Mononuclear cell (primary cell): ENCODE measurements around the gene ANLN. TPM values are rescaled to one million over a fixed set of nuclear protein-coding genes. Genes with fewer than 3 reads are reported as not detected.

Source experiments
- H3K27me3 ChIP-seq: 2 replicates; pipeline ENCODE4 v1.6.0; 2011; ENCODE audit warnings: low read length, control low read depth; ENCODE audit not compliant: insufficient read depth
- H3K4me1 ChIP-seq: 2 replicates; pipeline ENCODE4 v1.5.1; 2011; ENCODE audit warnings: mild to moderate bottlenecking, low read length, control low read depth; ENCODE audit not compliant: insufficient read depth
- H3K4me3 ChIP-seq: 2 replicates; pipeline ENCODE4 v1.5.1; 2011; ENCODE audit warnings: mild to moderate bottlenecking, low read length, moderate library complexity
- H3K9me3 ChIP-seq: 2 replicates; pipeline ENCODE4 v1.5.1; 2011; ENCODE audit warnings: low read depth, mild to moderate bottlenecking, control low read depth, low read length
- total RNA-seq: library from RNA; depleted of rRNA; stranded (reverse); fragments of >200 nt; gene quantifications from one replicate; pipeline ENCODE4 v1.2.3, GENCODE V29; 2012

The ANLN gene
- total RNA-seq, 1 donor = 3.7 TPM

DNA sequence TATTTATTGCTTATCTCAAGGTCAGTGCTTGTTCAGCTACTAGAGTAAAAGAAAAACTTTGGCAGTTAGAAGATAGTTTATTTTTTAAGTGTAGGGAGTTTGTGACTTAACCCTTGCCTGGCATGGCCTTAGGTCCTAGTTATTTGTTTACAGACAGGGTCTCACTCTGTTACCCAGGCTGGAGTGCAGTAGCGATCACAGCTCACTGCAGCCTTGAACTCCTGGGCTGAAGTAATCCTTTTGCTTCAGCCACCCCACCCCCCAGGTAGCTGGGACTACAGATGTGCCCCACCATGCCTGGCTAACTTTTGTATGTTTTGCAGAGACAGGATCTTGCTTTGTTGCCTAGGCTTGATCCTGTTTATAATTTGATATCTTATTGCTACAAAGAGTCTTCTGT, 4.2 kb downstream of the ANLN start:
- Histone ChIP-seq H3K4me3 (no peak overlapping the region), H3K4me1 (peaks cover 30% of the 10 kb centered on the region), H3K27me3 (no peaks in the 10 kb centered on the region), H3K9me3 (no peaks in the 10 kb centered on the region)

DNA sequence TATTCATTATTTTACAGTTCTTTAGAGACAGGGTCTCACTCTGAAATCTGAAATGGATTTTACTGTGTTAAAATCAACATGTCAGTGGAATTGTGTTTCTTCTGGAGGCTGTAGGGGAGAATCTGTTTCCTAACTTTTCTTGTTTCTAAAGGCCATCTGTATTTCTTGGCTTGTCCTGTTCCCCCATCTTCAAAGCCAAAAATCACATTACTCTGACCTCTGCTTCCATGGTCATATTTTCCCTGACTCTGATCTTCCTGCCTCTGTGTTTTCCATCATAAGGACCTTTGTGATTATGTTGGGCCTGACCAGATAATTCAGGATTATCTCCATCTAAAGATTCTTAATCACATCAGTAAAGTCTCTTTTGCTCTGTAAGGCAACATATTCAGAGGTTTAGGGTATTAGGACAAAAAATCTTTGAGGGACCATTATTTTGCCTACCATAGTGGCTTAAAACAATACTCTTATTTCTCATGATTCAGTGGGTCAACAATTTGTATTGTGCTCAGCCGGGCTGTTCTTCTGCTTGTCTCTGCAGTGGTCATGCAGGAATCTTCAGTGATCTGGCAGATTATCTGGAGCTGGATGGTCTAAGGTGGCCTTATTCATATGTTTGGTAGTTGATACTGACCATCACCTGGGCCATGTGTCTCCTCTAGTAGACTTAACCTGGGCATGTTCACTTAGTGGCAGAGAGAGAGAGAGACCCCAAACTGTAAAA, 5.7 kb downstream of the ANLN start:
- H3K9me3 ChIP-seq = no peaks in the 10 kb centered on the region
- no peak overlapping the region for H3K4me3 ChIP-seq
- H3K27me3 ChIP-seq = no peaks in the 10 kb centered on the region
- H3K4me1 ChIP-seq = peaks cover 24% of the 10 kb centered on the region

DNA sequence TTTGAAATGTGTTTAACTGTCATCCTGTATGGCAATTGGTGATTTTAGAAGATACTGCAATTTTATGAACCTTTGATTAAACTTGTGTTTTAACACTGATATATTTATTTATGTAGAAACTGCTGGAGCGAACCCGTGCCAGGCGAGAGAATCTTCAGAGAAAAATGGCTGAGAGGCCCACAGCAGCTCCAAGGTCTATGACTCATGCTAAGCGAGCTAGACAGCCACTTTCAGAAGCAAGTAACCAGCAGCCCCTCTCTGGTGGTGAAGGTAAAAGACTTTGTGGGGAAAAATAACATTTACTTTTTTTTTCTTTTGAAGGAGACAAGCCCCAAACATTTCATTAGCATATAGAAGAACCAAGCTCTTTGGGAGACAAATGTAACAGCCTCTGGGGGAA, 6.5 kb downstream of the ANLN start:
- Histone ChIP-seq H3K9me3 (no peaks in the 10 kb centered on the region), H3K4me3 (no peak overlapping the region), H3K4me1 (peaks cover 19% of the 10 kb centered on the region), H3K27me3 (no peaks in the 10 kb centered on the region)

DNA sequence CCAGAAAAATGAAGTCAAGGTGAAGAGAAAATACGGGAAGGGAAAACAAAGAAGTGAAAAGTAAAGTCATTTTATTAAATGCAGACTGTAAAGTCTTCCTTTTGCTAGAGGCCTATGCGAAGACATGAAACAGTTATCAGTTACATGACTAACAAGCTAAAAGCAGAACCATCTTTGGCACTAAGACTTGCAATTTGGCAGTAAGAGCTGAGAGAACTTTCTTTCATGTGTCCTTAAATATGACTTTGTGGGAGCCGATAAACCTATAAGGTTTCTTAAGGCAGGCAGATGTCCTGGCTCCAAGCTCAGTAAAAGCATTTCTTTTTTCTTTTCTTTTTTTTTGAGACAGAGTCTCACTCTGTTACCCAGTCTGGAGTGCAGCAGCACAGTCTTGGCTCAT, 10.4 kb downstream of the ANLN start:
- Histone ChIP-seq H3K27me3 (no peaks in the 10 kb centered on the region), H3K4me3 (no peak overlapping the region), H3K4me1 (no peaks in the 10 kb centered on the region), H3K9me3 (no peaks in the 10 kb centered on the region)

DNA sequence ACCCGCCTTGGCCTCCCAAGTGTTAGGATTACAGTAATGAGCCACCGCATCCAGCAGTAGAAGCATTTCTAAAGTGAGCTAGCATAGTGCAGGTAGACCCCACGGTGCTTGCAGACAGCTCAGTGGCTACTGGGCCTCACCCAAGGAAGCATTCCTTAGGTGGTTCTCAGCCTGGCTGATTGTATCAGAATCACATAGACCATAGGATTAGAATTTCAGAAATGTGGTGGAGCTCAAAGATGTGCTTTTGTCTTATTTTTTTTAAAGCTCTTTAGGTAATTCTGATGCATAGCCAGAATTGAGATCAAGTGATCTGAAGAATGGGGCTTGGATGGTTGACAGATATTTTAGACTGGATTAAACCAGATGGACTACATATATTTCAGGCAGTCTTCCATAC, 10.9 kb downstream of the ANLN start:
- Histone ChIP-seq H3K4me3 (no peak overlapping the region), H3K4me1 (no peaks in the 10 kb centered on the region), H3K9me3 (no peaks in the 10 kb centered on the region), H3K27me3 (no peaks in the 10 kb centered on the region)

DNA sequence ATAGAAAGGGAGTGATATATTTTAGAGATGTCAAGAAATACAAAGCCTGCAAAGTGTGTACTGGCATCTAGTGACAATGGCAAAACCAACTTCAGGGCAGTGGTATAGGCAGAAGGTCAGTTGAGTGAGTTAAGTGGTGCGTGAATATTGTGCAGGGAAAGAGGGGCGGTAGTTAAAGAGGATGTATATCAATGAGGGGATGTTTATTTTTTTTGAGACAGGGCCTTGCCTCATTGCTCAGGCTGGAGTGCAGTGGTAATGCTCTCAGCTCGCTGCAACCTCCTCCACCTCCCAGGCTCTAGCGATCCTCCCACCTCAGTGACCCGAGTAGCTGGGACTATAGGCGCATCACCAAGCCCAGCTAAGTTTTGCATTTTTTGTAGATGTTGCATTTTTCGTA, 13.8 kb downstream of the ANLN start:
- Histone ChIP-seq H3K4me1 (no peaks in the 10 kb centered on the region), H3K4me3 (no peak overlapping the region), H3K9me3 (no peaks in the 10 kb centered on the region), H3K27me3 (no peaks in the 10 kb centered on the region)

DNA sequence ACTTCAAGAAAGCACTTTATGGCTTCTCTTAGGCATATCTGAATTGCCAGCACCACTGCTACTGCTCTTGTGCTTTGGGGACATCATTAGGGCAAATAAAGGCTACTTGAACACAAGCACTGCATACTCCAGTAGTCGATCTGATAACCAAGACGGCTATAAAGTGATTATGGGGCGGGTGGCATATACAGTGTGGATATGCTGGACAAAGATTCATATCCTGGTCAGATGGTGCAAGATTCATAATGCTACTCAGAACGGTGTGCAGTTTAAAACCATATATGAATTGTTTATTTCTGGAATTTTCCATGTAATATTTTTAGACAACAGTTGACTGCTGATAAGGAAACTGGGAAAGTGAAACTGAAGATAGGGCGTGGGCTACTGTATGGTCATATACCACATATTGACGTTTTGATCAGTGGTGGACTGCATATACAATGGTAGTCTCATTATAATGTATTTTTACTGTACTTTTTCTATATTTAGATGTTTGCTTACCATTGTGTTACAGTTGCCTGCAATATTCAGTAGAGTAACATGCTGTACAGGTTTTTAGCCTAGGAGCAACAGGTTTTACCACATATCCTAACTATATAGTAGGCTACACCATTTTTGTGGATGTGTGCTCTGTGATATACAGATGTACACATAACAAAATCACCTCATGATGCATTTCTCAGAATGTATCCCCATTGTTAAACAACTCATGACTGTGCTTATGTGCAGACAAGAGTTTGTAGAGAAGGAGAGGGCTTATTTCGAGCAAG, 15.2 kb downstream of the ANLN start:
- no peak overlapping the region for H3K4me3 ChIP-seq
- H3K4me1 ChIP-seq = no peaks in the 10 kb centered on the region
- no peaks in the 10 kb centered on the region for H3K9me3 ChIP-seq
- H3K27me3 ChIP-seq = no peaks in the 10 kb centered on the region

DNA sequence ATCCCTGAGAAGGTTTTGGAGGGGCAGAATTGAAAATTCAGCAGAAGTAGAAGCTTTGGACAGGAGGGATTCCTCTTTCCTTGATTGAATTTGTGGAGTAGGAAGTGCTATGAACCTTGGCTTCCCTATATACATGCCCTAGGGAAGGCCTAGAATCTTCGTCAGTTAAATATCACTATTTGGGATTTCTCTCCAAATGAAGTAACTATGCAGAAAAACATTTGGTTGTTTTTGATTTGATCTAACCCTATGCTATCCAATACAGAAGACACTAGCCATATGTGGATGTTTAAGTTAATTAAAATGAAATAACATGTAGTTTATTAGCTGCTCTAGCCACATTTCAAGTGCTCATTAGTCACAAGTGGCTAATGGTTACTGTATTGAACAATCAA, 15.7 kb downstream of the ANLN start:
- H3K9me3 ChIP-seq = no peaks in the 10 kb centered on the region
- no peak overlapping the region for H3K4me3 ChIP-seq
- H3K27me3 ChIP-seq = no peaks in the 10 kb centered on the region
- H3K4me1 ChIP-seq = no peaks in the 10 kb centered on the region

DNA sequence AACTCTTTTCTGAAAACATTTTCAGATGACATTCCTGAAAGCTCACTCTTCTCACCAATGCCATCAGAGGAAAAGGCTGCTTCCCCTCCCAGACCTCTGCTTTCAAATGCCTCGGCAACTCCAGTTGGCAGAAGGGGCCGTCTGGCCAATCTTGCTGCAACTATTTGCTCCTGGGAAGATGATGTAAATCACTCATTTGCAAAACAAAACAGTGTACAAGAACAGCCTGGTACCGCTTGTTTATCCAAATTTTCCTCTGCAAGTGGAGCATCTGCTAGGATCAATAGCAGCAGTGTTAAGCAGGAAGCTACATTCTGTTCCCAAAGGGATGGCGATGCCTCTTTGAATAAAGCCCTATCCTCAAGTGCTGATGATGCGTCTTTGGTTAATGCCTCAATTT, 16.5 kb downstream of the ANLN start:
- no peaks in the 10 kb centered on the region for H3K4me1 ChIP-seq
- H3K27me3 ChIP-seq = no peaks in the 10 kb centered on the region
- H3K9me3 ChIP-seq = no peaks in the 10 kb centered on the region
- H3K4me3 ChIP-seq = no peak overlapping the region

DNA sequence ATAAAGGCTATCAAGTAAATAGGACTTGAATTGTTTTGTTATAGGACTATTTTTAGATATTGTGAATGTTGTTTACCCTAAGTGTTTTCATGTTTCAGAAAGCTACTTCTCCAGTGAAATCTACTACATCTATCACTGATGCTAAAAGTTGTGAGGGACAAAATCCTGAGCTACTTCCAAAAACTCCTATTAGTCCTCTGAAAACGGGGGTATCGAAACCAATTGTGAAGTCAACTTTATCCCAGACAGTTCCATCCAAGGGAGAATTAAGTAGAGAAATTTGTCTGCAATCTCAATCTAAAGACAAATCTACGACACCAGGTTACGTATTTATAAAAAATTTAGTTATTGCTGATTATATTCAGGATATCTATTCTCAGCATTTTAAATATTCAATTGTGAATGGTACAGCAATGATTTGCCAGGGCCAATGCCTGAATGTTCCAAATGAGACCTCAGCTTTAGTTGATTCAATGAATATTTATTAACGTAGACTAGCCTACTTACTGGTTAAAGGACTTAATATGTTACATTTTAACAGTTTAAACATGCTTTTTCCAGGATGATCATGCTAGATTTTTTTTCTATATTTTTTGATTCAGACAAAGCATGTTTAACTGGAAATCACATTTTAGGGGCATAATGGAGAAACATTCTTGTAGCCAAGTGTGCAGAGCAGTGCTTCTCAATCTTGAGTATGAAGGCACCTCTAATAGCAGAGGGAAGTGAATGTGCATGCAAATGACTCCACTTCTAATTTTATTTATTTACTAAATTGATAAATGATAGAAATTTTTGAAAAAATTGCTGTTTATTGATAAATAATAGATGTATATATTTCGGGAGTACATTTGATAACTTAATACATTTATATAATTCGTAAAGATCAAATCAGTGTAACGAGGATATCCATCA, 18.2 kb downstream of the ANLN start:
- Histone ChIP-seq H3K9me3 (no peaks in the 10 kb centered on the region), H3K4me1 (no peaks in the 10 kb centered on the region), H3K27me3 (no peaks in the 10 kb centered on the region), H3K4me3 (no peak overlapping the region)

DNA sequence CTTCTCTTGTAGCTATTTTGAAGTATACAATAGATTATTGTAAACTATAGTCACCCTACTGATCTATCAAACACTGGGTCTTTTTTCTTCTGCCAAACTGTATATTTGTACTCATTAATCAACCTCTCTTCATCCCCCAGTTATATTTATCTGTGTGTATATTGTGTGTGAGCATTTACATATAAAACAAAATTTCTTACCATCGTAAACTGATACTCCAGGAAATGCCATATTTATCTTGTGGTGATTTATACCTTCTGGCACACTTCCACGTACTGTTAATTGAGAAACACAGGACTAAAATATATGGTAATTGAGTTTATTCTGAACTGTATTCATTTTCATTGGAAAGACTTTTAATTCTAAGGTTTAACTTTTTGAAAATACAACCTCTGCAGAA, 18.9 kb downstream of the ANLN start:
- H3K4me1 ChIP-seq = no peaks in the 10 kb centered on the region
- no peak overlapping the region for H3K4me3 ChIP-seq
- no peaks in the 10 kb centered on the region for H3K9me3 ChIP-seq
- no peaks in the 10 kb centered on the region for H3K27me3 ChIP-seq

DNA sequence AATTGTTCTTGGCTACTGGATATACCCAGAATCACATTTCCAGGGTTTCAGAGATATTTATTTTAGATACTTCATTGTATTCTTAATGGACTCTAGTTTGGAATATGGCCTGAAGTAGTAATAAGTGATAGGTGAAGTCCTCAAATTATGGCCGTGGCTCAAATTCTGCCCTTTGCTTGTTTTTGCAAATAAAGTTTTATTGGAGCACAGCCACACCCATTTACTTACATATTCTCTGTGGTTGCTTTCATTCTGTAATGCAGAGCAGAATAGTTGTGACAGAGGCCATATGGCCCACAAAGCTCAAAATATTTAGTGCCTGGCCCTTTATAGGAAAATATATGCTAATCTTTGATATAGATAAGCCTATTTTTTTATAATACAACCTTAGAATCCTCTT, 19.5 kb downstream of the ANLN start:
- H3K9me3 ChIP-seq = no peaks in the 10 kb centered on the region
- H3K4me3 ChIP-seq = no peak overlapping the region
- no peaks in the 10 kb centered on the region for H3K4me1 ChIP-seq
- no peaks in the 10 kb centered on the region for H3K27me3 ChIP-seq

DNA sequence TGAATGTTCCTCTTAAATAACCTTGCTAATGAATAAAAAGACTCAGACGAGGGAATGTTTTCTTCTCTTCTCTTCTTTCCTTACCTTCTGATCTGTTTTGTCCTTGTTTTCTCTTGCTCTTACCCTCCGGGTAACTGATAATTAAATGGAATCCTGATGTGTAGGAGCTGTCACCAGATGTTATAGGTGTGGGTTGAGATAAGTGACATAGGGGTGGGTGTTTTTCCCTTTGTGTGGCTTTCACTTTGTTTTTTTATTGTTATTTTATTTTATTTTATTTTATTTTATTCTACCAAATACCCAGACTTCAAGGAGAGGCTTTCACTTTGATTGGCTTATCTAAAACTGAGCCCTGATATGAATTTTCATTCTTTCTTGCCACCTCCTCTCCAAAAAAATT, 25.5 kb downstream of the ANLN start:
- H3K27me3 ChIP-seq = no peaks in the 10 kb centered on the region
- no peak overlapping the region for H3K4me3 ChIP-seq
- no peaks in the 10 kb centered on the region for H3K9me3 ChIP-seq
- H3K4me1 ChIP-seq = no peaks in the 10 kb centered on the region

DNA sequence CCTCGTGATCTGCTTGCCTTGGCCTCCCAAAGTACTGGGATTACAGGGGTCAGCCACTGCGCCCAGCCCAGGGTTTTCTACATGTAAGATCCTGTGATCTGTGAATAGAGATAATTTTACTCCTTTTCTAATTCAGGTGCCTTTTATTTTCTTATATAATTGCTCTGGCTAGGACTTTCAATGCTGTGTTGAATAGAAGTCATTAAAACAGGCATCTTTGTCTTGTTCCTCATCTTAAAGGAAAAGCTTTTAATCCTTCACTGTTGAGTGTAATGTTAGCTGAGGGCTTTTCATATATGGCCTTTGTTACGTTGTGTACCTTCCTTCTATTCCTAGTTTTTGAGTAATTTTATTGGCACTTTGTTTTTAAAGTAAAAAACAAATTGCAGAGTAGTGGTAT, 26.6 kb downstream of the ANLN start:
- Histone ChIP-seq H3K4me1 (no peaks in the 10 kb centered on the region), H3K9me3 (no peaks in the 10 kb centered on the region), H3K27me3 (no peaks in the 10 kb centered on the region), H3K4me3 (no peak overlapping the region)

DNA sequence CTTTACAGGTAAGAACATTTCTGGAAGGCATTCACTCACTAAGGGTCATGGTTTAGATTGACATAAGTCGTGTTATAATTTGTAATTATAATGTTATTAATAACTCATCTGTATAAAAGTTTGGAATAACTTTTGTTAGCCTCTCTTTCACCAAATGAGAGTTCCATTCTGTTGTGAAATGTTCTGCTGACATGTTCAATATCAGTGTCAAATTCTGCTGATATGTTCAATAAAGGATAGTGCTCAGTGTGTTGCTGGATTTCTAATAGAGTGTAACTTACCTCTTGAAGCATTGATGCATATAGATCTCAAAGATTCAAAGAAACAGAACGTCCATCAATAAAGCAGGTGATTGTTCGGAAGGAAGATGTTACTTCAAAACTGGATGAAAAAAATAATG, 30.6 kb downstream of the ANLN start:
- Histone ChIP-seq H3K9me3 (no peaks in the 10 kb centered on the region), H3K27me3 (no peaks in the 10 kb centered on the region), H3K4me3 (no peak overlapping the region), H3K4me1 (no peaks in the 10 kb centered on the region)
